NCI-H1436 treated with DMSO at 0.1 percent for 48 hours (cell line): ENCODE measurements around the gene GPR33.
"Not testable (repeated sequence)": the region's sequence is repeated elsewhere in the genome, so short reads cannot be mapped to it uniquely, and the experiment has no call there.

Source experiments
- DNase-seq: peaks from one replicate; lab custom pipeline; 2025; lab: John Stamatoyannopoulos, UW

GPR33 gene

DNA sequence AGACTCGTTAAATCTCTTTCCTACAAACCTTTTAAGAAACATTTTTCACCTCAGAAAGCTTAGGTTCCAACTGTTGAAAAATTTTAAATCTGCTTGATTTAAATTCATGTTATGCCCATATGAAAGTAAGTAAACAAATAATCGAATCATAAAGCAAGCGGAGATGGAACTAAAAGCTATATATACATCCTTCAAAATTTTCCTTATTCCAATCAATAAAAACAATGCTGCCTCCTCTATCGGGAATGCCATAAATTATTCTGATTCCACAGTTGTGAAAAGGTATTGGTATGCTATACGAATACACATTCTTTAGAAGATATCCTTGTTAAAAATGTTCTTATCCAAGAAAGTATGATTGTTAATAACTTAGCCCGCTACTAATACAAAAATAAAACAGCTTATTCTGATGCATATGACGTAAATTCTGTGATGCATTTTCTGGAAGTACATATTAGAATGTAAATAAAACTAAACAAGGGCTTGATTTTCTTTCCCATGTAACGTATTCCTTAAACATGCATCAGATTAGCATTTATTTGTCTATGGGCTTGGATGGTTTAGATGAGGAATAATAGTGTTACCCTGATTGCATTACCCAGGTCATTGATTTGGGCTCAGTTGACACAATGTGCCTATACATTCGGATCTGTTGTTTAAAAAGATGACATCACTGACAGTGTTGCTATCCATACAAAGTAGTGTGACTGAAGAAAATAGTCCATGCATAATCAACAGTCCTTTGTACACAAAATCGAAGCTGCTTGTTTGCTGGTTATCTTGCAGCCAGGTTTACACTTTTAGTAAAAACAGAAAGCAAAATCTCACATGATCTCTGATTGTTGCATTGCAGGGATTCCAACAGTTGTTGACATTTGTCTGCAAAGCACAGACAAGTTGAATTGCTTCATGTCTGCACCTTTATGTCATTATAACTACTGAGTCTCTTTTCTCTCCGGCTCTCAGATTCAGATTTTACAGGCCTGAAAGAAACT is 29.9 kb downstream of the GPR33 start:
- DNase-seq = no peak

DNA sequence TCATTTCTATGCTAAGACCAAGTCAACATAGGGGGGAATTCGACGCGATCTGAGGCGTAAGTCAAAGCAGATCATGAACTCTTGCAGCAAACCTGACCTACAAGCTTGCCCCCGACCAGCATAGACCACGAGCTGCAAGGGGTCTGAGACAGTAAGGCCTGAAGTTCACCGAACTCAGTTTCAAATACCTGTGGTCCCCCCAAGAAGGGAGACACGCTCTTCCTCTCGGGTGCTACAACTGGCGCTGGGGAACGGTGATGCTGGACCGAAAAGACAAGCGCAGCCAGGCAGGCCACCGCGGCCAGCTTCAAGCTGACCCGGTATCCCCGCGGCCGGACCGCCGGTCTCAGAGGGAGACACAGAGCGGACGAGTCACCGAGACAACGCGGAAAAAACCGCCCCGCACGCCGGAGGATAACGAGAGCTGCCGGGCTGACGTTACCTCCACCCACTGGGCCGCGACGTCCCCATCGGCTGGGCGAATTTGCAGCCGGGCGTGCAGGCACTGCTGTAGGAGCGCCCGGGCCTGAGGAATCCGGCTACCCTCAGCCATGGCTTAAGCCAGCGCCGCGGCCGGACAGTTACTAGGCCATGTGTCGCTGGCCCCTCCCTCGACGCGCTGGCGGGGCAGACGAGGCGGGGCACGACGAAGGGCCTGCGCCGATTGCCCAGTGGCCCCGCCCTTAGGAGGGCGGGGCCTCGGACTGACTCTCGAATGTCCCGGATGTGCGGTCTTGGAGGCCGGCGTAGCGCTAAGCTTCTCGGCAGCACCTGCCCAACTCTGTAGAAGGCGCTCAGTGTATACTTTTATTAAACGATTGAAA is 30.8 kb downstream of the GPR33 start, which contains the start of gene DTD2:
Gene DTD2 (minus strand): TSS at position 666 of the 824 bp plus-strand sequence. CDS start 113 bp downstream, at position 553.
- peak; percentile 57 for DNase-seq

DNA sequence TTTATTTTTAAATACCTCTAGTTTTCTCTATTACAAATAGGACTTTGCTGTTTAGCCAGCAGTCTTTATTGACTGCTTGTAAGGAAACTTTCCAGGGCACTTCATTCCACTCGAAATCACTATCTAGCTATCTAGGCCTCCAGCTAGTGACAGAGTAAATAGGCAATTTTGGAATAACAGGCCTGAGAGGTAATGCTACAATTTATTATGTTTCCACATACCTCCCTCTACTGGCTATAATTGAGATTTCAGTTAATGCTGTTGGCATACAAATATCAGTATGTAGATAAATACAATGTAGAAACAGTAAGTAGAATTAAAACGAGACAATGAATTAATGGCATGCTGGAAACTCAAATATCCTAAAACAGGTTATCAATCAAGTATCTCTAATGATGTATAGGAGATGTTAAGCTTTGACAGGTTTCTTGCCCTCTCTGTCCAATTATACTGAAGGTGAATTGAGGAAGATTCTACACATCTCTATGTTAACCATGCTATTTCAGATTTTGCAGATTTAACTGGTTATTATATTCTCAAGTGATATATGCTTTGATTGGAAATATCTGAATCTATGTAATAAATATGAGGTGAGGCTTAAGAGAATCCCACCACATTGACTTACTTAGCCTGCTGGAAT is 37.7 kb downstream of the GPR33 start:
- DNase-seq = no peak

DNA sequence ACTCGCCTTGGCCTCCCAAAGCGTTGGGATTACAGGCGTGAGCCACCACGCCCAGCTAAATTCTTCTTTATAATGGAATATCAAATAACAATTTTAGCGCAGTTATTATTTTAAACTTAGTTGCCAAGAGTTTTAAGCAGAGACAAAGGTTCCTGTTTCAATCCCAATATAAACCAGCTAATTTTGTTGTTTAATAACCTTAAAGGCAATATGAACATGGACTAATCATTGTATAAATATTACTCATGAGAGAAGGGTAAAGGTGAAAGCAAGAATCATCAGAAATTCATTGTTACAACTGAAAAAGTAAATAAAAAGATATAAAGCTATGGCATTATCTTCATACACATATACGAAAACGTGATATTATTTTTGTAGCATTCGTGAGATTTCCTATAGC is 38.7 kb downstream of the GPR33 start:
- no peak for DNase-seq

DNA sequence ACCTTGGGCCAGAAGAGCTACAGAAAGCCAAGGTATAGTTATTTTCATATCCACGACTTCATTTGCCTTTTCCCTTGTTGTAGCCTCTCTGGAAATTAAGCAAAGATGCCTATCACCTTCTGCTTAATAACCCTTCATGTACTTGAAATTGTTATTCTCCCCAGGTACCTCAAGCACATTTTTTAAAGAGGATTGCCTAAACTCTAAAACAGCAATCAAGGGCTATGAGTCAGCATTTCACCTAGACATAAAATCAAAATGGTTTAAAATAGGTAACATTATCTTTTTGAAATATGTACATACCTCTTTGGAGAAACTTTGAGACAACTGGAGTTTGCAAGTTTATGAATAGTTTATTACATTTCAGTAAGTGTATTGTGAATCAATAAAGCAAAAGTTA is 42.1 kb downstream of the GPR33 start:
- DNase-seq = no peak

DNA sequence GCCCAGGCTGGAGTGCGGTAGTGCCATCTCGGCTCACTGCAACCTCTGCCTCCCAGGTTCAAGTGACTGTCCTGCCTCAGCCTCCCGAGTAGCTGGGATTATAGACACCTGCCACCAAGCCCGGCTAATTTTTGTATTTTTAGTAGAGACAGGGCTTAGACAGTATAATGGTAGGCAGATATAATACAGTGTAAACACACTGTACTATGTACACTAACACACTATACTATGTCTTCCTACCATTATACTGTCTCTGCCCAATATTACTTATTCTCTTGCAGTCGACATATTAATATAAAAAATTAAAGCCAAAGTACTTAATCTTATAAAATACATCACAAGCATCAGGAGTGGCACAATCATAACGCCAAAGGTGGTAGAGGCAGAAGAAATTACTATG is 45.6 kb downstream of the GPR33 start:
- DNase-seq = no peak

DNA sequence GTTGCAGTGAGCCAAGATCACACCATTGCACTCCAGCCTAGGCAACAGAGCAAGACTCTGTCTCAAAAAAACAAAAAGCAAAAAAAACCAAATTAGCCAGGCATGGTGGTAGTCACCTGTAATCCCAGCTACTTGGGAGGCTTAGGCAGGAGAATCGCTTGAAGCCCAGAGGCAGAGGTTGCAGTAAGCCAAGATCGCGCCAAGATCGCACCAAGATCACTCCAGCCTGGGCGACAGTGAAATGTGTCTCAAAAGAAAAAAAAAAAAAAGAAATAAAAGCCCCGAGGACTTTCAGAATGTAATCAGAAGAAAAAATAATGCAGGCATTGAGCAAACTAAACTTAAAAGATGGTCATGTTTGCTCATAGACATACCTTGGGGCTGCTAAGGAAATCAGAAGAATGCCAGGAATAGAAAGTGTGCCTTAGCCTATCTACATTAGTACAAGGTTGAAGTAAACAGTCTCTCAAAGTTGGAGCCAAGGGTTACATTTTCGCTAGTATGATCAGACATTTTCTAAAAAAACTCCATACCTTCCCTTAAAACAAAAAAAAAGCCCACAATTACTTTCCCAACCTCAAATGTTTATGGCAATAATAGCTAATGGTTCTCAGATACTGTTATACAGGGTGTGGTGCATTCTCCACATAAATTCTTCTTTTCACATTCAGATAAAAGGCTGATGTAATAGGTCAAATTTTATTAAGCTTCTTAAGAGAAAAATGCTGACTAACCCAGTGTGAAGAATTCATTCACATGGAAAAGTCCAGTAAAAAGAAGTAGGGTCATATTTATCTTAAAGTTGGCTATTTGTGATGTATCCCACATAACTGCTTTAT is 46.3 kb downstream of the GPR33 start:
- no peak for DNase-seq

DNA sequence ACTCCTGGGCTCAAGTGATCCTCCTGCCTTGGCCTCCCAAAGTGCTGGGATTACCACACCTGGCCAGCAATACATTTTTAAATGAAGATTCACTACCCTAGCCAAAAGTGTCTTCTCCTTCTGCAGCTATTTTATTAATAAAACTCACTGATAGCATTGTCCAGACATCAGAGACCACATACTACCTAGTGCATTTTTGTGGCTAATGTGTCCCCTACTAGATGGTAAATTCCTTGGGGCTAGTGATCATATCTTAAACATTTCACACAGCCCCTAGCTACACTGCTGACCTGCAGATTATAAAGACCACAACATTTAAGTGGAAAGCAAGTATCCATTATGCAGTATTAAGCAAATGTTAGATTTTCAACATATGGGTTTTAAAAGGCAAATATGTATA is 47.6 kb downstream of the GPR33 start:
- DNase-seq = no peak

DNA sequence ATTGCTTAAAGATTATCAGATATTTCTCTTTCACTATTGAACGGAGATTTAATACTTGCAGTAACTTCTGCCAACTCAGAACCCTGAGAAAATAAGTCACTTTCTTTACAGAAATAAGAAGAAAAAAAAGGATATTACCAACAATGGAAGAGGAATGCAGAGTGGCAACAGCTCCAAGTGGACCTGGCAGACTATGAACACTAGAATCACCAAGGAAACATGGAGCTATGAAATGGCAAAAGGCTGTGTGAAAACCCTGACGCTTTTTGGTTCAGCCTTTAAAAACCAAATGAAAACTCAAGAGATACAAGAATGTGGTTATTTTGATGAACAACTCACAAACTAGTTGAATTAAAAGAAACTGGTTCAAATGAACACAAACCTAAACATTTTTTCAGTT is 48.3 kb downstream of the GPR33 start:
- no peak for DNase-seq

DNA sequence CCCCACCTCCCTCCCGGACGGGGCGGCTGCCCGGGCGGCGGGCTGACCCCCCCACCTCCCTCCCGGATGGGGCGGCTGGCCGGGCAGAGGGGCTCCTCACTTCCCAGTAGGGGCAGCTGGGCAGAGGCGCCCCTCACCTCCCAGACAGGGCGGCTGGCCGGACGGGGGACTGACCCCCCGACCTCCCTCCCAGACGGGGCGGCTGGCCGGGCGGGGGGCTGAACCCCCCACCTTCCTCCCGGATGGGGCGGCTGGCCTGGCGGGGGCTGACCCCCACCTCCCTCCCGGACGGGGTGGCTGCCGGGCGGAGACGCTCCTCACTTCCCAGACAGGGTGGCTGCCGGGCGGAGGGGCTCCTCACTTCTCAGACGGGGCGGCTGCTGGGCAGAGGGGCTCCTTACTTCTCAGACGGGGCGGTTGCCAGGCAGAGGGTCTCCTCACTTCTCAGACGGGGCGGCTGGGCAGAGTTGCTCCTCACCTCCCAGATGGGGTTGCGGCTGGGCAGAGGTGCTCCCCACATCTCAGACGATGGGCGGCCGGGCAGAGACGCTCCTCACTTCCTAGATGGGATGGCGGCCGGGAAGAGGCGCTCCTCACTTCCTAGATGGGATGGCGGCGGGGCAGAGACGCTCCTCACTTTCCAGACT is 50.7 kb downstream of the GPR33 start:
- DNase-seq = not testable (repeated sequence)

DNA sequence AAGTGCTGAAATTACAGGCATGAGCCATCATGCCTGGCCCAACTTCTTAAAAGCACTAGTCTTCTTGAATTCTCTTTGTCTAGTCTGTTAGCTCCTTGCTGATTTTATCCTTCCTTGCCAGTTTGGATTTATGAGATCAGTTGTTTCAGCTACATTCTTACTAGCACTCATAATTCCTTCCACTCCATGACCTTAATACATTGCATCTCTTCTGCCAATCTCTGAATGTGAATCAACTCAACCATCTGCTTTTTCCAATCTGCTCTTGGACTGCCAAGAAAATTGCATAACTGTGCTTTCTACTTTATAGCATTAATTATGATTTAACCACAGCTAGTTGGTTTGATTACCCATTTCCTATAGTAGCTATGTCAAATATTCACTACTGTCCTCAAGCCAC is 52.6 kb downstream of the GPR33 start:
- DNase-seq = no peak
